Breast epithelium (tissue), 3 donors: ENCODE results near the gene MAPK8IP1.

Experiments used
- POLR2AphosphoS5 ChIP-seq, 3 donors: sonication (generic); formaldehyde crosslinking; IDR thresholded peaks; one replicate each; pipeline ENCODE4 v1.6.1; 2017; ENCODE audit warnings: antibody characterized with exemption in 3 of 3
- TF ChIP-seq, protein P1 (sequence below), 3 donors: fragments of 450-650 bp; IDR thresholded peaks; one replicate each; pipeline ENCODE4 v1.5.1; 2016 to 2017; ENCODE audit warnings: antibody characterized with exemption in 3 of 3, mild to moderate bottlenecking in 3 of 3, moderate library complexity in 3 of 3

DNA sequence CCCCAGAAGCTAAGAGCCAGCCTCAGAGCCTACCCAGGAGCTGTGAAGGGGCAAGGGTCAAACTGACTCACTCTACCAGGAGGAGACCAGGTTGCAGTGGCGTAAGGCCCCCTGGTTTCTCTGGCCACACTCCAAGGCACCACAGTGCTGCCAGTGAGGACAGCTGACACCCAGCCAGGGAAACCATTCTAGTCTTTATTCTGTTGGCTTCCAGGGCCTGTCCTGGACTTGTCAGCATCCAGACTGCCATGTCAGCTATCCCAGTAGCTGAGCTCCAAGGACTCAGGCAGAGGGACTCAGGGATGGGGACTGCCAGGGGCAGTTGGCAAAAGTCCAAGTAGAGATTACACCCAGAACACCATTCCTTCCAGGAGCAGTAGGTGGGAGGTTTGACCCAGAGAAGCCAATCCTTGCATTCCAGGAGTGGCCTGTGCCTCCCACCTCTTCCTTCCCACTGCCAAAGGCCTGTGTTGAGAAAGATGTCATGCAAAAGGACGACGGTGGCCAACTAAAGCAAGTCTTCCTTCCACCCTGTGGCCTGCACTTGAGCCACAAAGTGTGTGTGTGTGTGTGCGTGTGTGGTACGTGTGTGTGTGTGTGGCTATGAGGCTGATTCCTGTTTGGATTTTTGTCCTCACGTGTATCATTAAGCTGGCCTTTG lies 3.6 kb upstream of the MAPK8IP1 start:
- TF ChIP-seq, protein P1, sequence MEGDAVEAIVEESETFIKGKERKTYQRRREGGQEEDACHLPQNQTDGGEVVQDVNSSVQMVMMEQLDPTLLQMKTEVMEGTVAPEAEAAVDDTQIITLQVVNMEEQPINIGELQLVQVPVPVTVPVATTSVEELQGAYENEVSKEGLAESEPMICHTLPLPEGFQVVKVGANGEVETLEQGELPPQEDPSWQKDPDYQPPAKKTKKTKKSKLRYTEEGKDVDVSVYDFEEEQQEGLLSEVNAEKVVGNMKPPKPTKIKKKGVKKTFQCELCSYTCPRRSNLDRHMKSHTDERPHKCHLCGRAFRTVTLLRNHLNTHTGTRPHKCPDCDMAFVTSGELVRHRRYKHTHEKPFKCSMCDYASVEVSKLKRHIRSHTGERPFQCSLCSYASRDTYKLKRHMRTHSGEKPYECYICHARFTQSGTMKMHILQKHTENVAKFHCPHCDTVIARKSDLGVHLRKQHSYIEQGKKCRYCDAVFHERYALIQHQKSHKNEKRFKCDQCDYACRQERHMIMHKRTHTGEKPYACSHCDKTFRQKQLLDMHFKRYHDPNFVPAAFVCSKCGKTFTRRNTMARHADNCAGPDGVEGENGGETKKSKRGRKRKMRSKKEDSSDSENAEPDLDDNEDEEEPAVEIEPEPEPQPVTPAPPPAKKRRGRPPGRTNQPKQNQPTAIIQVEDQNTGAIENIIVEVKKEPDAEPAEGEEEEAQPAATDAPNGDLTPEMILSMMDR (IDR thresholded peaks at IDR 0.05), result no peak
- TF ChIP-seq POLR2AphosphoS5 (IDR thresholded peaks at IDR 0.05), result no peak
